HEK293 (cell line): ENCODE measurements around the gene MARK3.

Experiments
- CTCF ChIA-PET: fragments of 350-600 bp; formaldehyde crosslinking; extraction: SDS; loops from one replicate; lab custom pipeline; 2021; ENCODE audit warnings: antibody characterized with exemption; lab: Yijun Ruan, JAX
- POLR2A ChIA-PET: fragments of 300-600 bp; formaldehyde crosslinking; extraction: SDS; loops from one replicate; lab custom pipeline; 2020; ENCODE audit warnings: antibody characterized with exemption, inconsistent platforms; lab: Yijun Ruan, JAX
- H3K27ac ChIP-seq: fragments of 200-500 bp; sonication (Bioruptor generic); 2 replicates; pipeline ENCODE4 v1.5.1; 2014; ENCODE audit warnings: low read depth, low read length, control low read depth, inconsistent platforms; ENCODE audit errors: extremely low read depth
- H3K36me3 ChIP-seq, 2 experiments: fragments of 200-500 bp in 1 of 2; sonication (Bioruptor generic) in 1 of 2; 1 replicate in 1 of 2; 2 replicates in 1 of 2; pipeline ENCODE4 v1.5.1; 2014 to 2017; ENCODE audit warnings: inconsistent platforms in 2 of 2, low read length in 2 of 2; ENCODE audit not compliant: control insufficient read depth in 2 of 2, insufficient read depth in 1 of 2
- H3K4me1 ChIP-seq: fragments of 200-500 bp; sonication (Bioruptor generic); 2 replicates; pipeline ENCODE4 v1.5.1; 2014; ENCODE audit warnings: mild to moderate bottlenecking, low read length, inconsistent platforms; ENCODE audit not compliant: control insufficient read depth, insufficient read depth
- H3K4me3 ChIP-seq: 2 replicates; pipeline ENCODE4 v1.5.1; 2011; ENCODE audit warnings: low read depth, mild to moderate bottlenecking, control low read depth, low read length, moderate library complexity
- H3K9me3 ChIP-seq: fragments of 200-500 bp; sonication (Bioruptor generic); 2 replicates; pipeline ENCODE4 v1.5.1; 2014; ENCODE audit warnings: low read depth, low read length, inconsistent platforms; ENCODE audit not compliant: control insufficient read depth, insufficient read depth
- KLF16 ChIP-seq: fragments of 450-650 bp; formaldehyde crosslinking; IDR thresholded peaks from 2 replicates; pipeline ENCODE4 v1.5.1; 2017; ENCODE audit warnings: missing biosample characterization, missing genetic modification characterization
- MEIS1 ChIP-seq: sonication (generic); formaldehyde crosslinking; IDR thresholded peaks from 2 replicates; pipeline ENCODE4 v1.8.1; 2022; ENCODE audit warnings: missing genetic modification reagents, mild to moderate bottlenecking, borderline replicate concordance
- OSR2 ChIP-seq: fragments of 450-650 bp; formaldehyde crosslinking; IDR thresholded peaks from 2 replicates; pipeline ENCODE4 v1.5.1; 2016; ENCODE audit warnings: missing biosample characterization, missing genetic modification characterization
- ZBTB48 ChIP-seq: fragments of 450-650 bp; formaldehyde crosslinking; IDR thresholded peaks from 2 replicates; pipeline ENCODE4 v1.5.1; 2016; ENCODE audit warnings: missing biosample characterization, missing genetic modification characterization
- ZNF248 ChIP-seq: fragments of 450-650 bp; formaldehyde crosslinking; IDR thresholded peaks from 2 replicates; pipeline ENCODE4 v1.5.1; 2017; ENCODE audit warnings: missing biosample characterization, missing genetic modification characterization
- ZNF707 ChIP-seq: fragments of 450-650 bp; formaldehyde crosslinking; IDR thresholded peaks from 2 replicates; pipeline ENCODE4 v1.5.1; 2016; ENCODE audit warnings: missing biosample characterization, missing genetic modification characterization
- TF ChIP-seq, protein P1 (sequence below): fragments of 450-650 bp; formaldehyde crosslinking; IDR thresholded peaks from 2 replicates; pipeline ENCODE4 v1.5.0; 2017; ENCODE audit warnings: missing biosample characterization, missing genetic modification characterization, borderline replicate concordance
- TF ChIP-seq, protein P2 (sequence below): fragments of 450-650 bp; formaldehyde crosslinking; IDR thresholded peaks from 2 replicates; pipeline ENCODE4 v1.5.1; 2016; ENCODE audit warnings: missing biosample characterization, missing genetic modification characterization, borderline replicate concordance
- TF ChIP-seq, protein P3 (sequence below): fragments of 450-650 bp; formaldehyde crosslinking; IDR thresholded peaks from 2 replicates; pipeline ENCODE4 v1.5.1; 2016; ENCODE audit warnings: missing biosample characterization, missing genetic modification characterization
- TF ChIP-seq, protein P4 (sequence below): fragments of 450-650 bp; formaldehyde crosslinking; IDR thresholded peaks from 2 replicates; pipeline ENCODE4 v1.5.1; 2016; ENCODE audit warnings: missing biosample characterization, missing genetic modification characterization
- TF ChIP-seq, protein P5 (sequence below): fragments of 450-650 bp; formaldehyde crosslinking; IDR thresholded peaks from 2 replicates; pipeline ENCODE4 v1.5.1; 2016; ENCODE audit warnings: missing biosample characterization, missing genetic modification characterization
- TF ChIP-seq, protein P6 (sequence below): fragments of 450-650 bp; formaldehyde crosslinking; IDR thresholded peaks from 2 replicates; pipeline ENCODE4 v1.5.1; 2016; ENCODE audit warnings: missing biosample characterization, missing genetic modification characterization
- TF ChIP-seq, protein P7 (sequence below): fragments of 450-650 bp; formaldehyde crosslinking; IDR thresholded peaks from 2 replicates; pipeline ENCODE4 v1.5.1; 2016; ENCODE audit warnings: missing biosample characterization, missing genetic modification characterization
- TF ChIP-seq, protein P8 (sequence below): fragments of 450-650 bp; formaldehyde crosslinking; IDR thresholded peaks from 2 replicates; pipeline ENCODE4 v1.5.1; 2016; ENCODE audit warnings: missing biosample characterization, missing genetic modification characterization

MARK3 gene

DNA sequence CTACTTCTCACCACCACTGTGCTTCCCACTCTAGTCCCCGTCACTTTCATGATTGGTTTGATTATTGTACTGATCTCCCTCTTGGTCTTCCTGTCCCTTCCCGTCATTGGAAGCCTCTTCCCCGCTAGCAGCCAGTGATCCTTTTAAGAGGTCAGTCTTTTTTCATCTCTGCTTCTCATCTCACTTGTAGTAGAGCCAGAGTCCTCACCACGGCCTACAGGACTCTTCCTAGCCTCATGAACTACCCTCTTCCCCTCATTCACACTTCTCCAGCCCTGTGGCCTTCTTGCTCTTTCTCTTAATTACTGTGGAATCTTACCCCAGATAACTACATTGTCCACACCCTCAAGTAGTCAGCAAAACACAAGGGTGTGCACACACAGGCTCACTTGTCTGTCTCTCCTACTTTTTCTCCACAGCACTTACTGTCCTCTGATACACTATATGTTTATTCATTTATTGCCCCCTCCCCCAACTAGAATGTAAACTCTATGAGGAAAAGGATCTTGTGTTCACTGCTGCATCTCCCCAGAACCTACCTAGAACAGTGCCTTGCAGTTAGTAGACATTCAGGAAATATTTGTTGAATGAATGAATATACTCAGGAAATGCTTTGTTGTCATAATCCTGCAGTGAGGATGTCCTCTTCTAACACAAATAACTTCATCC lies 71.1 kb downstream of the MARK3 start (continued):
- TF ChIP-seq, protein P1, sequence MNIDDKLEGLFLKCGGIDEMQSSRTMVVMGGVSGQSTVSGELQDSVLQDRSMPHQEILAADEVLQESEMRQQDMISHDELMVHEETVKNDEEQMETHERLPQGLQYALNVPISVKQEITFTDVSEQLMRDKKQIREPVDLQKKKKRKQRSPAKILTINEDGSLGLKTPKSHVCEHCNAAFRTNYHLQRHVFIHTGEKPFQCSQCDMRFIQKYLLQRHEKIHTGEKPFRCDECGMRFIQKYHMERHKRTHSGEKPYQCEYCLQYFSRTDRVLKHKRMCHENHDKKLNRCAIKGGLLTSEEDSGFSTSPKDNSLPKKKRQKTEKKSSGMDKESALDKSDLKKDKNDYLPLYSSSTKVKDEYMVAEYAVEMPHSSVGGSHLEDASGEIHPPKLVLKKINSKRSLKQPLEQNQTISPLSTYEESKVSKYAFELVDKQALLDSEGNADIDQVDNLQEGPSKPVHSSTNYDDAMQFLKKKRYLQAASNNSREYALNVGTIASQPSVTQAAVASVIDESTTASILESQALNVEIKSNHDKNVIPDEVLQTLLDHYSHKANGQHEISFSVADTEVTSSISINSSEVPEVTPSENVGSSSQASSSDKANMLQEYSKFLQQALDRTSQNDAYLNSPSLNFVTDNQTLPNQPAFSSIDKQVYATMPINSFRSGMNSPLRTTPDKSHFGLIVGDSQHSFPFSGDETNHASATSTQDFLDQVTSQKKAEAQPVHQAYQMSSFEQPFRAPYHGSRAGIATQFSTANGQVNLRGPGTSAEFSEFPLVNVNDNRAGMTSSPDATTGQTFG (tag by site-specific recombination): no peak

DNA sequence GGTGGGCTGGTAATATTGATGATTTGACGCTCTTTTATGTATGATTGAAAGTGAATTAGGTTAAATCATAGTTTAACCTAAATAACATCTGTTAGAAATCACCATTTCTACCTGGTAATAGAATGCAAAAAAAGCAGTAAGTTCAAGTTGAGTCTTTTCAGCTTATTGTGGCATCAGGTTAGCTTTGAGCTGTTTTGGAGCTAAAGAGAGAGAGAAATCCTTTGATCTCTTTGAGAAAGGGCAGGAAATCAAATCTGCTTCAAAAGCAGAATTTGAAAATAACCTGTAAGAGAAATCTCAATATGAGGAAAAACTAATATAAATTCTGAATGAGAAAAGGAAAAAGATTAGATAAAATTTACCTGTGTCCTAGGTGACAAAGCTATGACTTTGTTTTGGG lies 75.2 kb downstream of the MARK3 start:
- POLR2A ChIA-PET: no interaction called here
- Histone ChIP-seq H3K4me1 (no peaks in the 10 kb centered on the region), H3K4me3 (no peak overlapping the region), H3K9me3 (no peaks in the 10 kb centered on the region), H3K36me3 (peaks cover 15 to 35% of the 10 kb centered on the region in 2 experiments), H3K27ac (no peak overlapping the region)
- CTCF ChIA-PET: interaction anchor here (0.6 to 0.7 kb wide), 2 partner anchors 22 to 56 kb away, joined by 3 to 4 read pairs; no protein-coding TSS in a partner anchor
- TF ChIP-seq, protein P2, sequence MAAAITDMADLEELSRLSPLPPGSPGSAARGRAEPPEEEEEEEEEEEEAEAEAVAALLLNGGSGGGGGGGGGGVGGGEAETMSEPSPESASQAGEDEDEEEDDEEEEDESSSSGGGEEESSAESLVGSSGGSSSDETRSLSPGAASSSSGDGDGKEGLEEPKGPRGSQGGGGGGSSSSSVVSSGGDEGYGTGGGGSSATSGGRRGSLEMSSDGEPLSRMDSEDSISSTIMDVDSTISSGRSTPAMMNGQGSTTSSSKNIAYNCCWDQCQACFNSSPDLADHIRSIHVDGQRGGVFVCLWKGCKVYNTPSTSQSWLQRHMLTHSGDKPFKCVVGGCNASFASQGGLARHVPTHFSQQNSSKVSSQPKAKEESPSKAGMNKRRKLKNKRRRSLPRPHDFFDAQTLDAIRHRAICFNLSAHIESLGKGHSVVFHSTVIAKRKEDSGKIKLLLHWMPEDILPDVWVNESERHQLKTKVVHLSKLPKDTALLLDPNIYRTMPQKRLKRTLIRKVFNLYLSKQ: no peak
- TF ChIP-seq, protein P3, sequence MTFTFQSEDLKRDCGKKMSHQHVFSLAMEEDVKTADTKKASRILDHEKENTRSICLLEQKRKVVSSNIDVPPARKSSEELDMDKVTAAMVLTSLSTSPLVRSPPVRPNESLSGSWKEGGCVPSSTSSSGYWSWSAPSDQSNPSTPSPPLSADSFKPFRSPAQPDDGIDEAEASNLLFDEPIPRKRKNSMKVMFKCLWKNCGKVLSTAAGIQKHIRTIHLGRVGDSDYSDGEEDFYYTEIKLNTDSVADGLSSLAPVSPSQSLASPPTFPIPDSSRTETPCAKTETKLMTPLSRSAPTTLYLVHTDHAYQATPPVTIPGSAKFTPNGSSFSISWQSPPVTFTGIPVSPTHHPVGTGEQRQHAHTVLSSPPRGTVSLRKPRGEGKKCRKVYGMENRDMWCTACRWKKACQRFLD (tag by site-specific recombination): no peak
- no peak for TF ChIP-seq MEIS1 (CRISPR knock-in tag)
- TF ChIP-seq, protein P4, sequence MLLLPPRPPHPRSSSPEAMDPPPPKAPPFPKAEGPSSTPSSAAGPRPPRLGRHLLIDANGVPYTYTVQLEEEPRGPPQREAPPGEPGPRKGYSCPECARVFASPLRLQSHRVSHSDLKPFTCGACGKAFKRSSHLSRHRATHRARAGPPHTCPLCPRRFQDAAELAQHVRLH (tag by site-specific recombination): no peak
- no peak for TF ChIP-seq ZBTB48 (tag by site-specific recombination)
- TF ChIP-seq, protein P5, sequence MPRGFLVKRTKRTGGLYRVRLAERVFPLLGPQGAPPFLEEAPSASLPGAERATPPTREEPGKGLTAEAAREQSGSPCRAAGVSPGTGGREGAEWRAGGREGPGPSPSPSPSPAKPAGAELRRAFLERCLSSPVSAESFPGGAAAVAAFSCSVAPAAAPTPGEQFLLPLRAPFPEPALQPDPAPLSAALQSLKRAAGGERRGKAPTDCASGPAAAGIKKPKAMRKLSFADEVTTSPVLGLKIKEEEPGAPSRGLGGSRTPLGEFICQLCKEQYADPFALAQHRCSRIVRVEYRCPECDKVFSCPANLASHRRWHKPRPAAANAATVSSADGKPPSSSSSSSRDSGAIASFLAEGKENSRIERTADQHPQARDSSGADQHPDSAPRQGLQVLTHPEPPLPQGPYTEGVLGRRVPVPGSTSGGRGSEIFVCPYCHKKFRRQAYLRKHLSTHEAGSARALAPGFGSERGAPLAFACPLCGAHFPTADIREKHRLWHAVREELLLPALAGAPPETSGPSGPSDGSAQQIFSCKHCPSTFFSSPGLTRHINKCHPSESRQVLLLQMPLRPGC (tag by site-specific recombination): no peak
- TF ChIP-seq ZNF248 (tag by site-specific recombination): no peak
- TF ChIP-seq OSR2: no peak
- no peak for TF ChIP-seq ZNF707 (tag by site-specific recombination)
- no peak for TF ChIP-seq KLF16 (tag by site-specific recombination)
- TF ChIP-seq, protein P6, sequence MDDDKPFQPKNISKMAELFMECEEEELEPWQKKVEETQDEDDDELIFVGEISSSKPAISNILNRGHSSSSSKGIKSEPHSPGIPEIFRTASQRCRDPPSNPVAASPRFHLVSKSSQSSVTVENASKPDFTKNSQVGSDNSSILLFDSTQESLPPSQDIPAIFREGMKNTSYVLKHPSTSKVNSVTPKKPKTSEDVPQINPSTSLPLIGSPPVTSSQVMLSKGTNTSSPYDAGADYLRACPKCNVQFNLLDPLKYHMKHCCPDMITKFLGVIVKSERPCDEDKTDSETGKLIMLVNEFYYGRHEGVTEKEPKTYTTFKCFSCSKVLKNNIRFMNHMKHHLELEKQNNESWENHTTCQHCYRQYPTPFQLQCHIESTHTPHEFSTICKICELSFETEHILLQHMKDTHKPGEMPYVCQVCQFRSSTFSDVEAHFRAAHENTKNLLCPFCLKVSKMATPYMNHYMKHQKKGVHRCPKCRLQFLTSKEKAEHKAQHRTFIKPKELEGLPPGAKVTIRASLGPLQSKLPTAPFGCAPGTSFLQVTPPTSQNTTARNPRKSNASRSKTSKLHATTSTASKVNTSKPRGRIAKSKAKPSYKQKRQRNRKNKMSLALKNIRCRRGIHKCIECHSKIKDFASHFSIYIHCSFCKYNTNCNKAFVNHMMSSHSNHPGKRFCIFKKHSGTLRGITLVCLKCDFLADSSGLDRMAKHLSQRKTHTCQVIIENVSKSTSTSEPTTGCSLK (tag by site-specific recombination): no peak
- TF ChIP-seq, protein P7, sequence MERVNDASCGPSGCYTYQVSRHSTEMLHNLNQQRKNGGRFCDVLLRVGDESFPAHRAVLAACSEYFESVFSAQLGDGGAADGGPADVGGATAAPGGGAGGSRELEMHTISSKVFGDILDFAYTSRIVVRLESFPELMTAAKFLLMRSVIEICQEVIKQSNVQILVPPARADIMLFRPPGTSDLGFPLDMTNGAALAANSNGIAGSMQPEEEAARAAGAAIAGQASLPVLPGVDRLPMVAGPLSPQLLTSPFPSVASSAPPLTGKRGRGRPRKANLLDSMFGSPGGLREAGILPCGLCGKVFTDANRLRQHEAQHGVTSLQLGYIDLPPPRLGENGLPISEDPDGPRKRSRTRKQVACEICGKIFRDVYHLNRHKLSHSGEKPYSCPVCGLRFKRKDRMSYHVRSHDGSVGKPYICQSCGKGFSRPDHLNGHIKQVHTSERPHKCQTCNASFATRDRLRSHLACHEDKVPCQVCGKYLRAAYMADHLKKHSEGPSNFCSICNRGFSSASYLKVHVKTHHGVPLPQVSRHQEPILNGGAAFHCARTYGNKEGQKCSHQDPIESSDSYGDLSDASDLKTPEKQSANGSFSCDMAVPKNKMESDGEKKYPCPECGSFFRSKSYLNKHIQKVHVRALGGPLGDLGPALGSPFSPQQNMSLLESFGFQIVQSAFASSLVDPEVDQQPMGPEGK (tag by site-specific recombination): no peak
- TF ChIP-seq, protein P8, sequence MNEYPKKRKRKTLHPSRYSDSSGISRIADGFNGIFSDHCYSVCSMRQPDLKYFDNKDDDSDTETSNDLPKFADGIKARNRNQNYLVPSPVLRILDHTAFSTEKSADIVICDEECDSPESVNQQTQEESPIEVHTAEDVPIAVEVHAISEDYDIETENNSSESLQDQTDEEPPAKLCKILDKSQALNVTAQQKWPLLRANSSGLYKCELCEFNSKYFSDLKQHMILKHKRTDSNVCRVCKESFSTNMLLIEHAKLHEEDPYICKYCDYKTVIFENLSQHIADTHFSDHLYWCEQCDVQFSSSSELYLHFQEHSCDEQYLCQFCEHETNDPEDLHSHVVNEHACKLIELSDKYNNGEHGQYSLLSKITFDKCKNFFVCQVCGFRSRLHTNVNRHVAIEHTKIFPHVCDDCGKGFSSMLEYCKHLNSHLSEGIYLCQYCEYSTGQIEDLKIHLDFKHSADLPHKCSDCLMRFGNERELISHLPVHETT (tag by site-specific recombination): no peak
